Right ventricle myocardium inferior (tissue), 1 donor: ENCODE measurements around the gene CD22. TPM values are rescaled to one million over a fixed set of nuclear protein-coding genes. Genes with fewer than 3 reads are reported as not detected.
"Not testable (repeated sequence)": the region's sequence is repeated elsewhere in the genome, so short reads cannot be mapped to it uniquely, and the experiment has no call there.

Experiments
- ATAC-seq: fragments of 200-7000 bp; cut with Tn5 transposase; one replicate; pipeline ENCODE4 v1.9.1; 2020; ENCODE audit warnings: mild to moderate bottlenecking, moderate library complexity
- DNase-seq: peaks from one replicate; pipeline ENCODE4 v3.0.0; 2021; ENCODE audit errors: missing footprints
- intact Hi-C: fragments of 100-400 bp; cut with DNase I; formaldehyde crosslinking; loops from one replicate; pipeline ENCODE4 v1.11.0; 2022
- total RNA-seq: library from RNA; stranded (reverse); fragmentation: NEBNext Ultra II Directional; extraction: Animal tissue kit (Norgen Biotek cat#: 25700); gene quantifications from one replicate; pipeline ENCODE4 v1.2.1, GENCODE V29; 2021
- donor health status: DM: no; HTN: yes; CAD: no; lungs with severe emphysema.

CD22 gene
- total RNA-seq, 1 donor from 2014 or later = 0.19 TPM

GRCh38 chr19:35369522-35369921 is 40.5 kb downstream of the CD22 start:
- no peak for DNase-seq
- no peak for ATAC-seq

DNA sequence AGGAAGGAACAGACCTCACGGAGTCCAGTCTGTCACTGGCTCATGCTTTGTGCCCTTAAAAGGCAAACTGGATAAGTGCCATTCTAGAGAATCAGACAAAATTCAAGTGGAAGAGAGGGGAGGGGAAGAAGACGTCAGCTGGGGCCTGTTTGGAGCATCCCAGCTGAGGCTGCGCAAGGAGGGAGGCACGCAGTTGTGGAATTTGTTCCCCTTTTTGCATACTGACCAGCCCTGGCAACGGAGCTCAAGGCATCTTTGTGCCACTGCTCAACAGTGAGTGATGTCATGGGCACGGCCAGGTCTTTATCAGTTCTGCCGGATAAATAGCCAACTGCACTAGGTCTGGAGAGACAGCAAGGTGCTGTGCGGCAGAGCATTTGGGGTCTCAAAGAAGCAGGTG is 41.7 kb downstream of the CD22 start, which contains the start of gene GPR42:
GPR42 (plus strand) TSS at position 347 of the 400 bp plus-strand sequence. CDS start 292 bp downstream, outside the sequence.
- DNase-seq = no peak
- intact Hi-C loops = no loop called here
- ATAC-seq = no peak

More at GRCh38 chr19:35369522-35369921, 40.5 kb downstream of the CD22 start:
- intact Hi-C loops = no loop called here

GRCh38 chr19:35373492-35373891 is 44.5 kb downstream of the CD22 start:
- intact Hi-C loops = no loop called here
- DNase-seq = no peak
- ATAC-seq = no peak

- DNase-seq, intact Hi-C loops, ATAC-seq: not testable (repeated sequence)
These were observed 45.0 kb downstream of the CD22 start for GRCh38 chr19:35374031-35374430.

- intact Hi-C loops = no loop called here
- no peak for ATAC-seq
- DNase-seq = no peak
These were observed 46.7 kb downstream of the CD22 start for GRCh38 chr19:35375505-35376307.

DNA sequence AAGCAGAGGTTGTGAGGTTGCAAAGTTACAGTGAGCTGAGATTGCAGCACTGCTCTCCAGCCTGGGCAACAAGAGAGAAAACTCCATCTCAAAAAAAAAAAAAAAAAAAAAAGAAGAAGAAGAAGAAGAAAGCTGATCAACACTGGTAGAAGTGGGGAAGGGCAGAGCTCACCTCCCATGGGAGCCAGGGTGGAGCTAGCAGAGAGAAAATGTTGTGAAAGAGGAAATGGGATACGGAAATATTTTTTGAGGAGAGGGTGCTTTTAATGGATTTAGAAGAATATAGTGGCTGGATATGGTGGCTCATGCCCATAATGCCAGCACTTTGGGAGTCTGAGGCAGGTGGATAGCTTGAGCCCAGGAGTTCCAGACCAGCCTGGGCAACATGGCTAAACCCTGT is 48.7 kb downstream of the CD22 start:
- intact Hi-C loops = no loop called here
- ATAC-seq (peak; percentile 10), DNase-seq (no peak)

GRCh38 chr19:35378356-35378755 is 49.4 kb downstream of the CD22 start:
- DNase-seq (no peak), ATAC-seq (no peak)
- intact Hi-C loops = no loop called here

GRCh38 chr19:35379545-35379944 is 50.6 kb downstream of the CD22 start:
- intact Hi-C loops, DNase-seq, ATAC-seq: not testable (repeated sequence)

GRCh38 chr19:35379992-35380391 is 51.0 kb downstream of the CD22 start:
- DNase-seq (no peak), ATAC-seq (no peak)
- intact Hi-C loops = no loop called here

- ATAC-seq = no peak
- DNase-seq = no peak
- intact Hi-C loops = no loop called here
These were observed 51.6 kb downstream of the CD22 start for GRCh38 chr19:35380450-35381124.

GRCh38 chr19:35381318-35381717 is 52.3 kb downstream of the CD22 start:
- intact Hi-C loops = no loop called here
- ATAC-seq (no peak), DNase-seq (no peak)

DNA sequence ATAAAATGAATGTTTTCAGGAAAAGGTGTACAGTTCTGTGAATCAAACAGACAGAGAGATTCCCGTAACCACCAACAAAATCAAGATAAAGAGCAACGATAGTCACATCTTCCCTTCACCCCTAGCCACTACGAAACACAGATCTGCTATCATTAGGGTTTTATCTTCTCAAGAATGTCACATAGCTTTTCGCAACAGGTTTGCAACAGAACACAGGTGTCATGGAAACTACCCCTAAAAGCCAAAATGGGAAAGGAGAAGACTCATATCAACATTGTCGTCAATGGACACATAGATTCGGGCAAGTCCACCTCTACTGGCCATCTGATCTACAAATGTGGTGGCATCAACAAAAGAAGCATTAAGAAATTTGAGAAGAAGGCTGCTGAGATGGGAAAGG is 52.9 kb downstream of the CD22 start:
- intact Hi-C loops = no loop called here
- DNase-seq = no peak
- ATAC-seq = no peak

DNA sequence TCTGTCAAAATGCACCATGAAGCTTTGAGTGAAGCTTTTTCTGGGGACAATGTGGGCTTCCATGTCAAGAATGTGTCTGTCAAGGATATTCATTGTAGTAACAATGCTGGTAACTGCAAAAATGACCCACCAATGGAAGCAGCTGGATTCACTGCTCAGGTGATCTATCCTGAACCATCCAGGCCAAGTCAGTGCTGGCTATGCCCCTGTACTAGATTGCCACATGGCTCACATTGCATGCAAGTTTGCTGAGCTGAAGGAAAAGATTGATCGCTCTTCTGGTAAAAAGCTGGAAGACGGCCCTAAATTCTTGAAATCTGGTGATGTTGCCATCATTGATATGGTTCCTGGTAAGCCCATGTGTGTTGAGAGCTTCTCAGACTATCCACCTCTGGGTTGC is 54.5 kb downstream of the CD22 start:
- ATAC-seq = no peak
- intact Hi-C loops = no loop called here
- DNase-seq = no peak

- no peak for ATAC-seq
- no peak for DNase-seq
- intact Hi-C loops = no loop called here
These were observed 59.5 kb downstream of the CD22 start for GRCh38 chr19:35388277-35389054.

- DNase-seq (no peak), ATAC-seq (no peak)
- intact Hi-C loops = no loop called here
These were observed 60.3 kb downstream of the CD22 start for GRCh38 chr19:35389192-35389861.

DNA sequence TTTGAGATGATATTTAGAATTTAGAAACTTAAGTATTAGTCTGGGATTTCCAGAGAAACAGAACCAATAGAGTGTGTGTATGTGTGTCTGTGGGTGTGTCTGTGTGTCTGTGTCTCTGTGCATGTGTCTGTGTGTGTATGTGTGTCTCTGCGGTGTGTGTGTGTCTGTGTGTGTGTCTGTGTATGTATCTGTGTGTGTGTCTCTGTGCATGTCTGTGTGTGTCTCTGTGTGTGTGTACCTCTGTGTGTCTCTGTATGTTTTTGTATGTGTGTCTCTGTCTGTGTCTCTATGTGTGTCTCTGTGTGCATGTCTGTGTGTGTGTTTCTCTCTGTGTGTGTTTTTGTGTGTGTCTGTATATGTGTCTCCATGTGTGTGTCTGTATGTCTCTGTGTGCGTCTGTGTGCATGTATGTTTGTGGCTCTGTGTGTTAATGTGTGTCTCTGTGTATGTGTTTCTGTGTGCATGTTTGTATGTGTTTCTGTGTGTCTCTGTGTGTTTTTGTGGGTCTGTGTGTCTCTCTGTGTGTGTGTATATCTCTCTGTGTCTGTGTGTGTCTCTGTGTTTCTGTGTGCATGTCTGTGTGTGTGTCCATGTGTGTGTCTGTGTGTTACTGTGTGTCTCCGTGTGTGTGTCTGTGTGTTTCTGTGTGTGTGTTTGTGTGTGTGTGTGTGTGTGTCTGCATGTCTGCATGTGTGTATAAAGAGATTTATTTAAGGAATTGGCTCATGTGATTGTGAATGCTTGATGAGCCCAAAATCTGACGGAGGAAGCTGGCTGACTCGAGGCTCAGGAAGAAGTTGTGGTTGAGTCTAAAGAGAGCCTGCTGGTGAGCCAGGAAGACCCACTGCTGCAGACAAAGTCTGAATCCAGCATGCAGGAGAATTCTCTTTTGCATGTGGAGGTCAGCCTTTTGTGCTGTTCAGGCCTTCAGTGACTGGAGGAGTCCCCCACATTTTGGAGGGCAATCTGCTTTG is 64.0 kb downstream of the CD22 start:
- ATAC-seq (no peak), DNase-seq (no peak)

DNA sequence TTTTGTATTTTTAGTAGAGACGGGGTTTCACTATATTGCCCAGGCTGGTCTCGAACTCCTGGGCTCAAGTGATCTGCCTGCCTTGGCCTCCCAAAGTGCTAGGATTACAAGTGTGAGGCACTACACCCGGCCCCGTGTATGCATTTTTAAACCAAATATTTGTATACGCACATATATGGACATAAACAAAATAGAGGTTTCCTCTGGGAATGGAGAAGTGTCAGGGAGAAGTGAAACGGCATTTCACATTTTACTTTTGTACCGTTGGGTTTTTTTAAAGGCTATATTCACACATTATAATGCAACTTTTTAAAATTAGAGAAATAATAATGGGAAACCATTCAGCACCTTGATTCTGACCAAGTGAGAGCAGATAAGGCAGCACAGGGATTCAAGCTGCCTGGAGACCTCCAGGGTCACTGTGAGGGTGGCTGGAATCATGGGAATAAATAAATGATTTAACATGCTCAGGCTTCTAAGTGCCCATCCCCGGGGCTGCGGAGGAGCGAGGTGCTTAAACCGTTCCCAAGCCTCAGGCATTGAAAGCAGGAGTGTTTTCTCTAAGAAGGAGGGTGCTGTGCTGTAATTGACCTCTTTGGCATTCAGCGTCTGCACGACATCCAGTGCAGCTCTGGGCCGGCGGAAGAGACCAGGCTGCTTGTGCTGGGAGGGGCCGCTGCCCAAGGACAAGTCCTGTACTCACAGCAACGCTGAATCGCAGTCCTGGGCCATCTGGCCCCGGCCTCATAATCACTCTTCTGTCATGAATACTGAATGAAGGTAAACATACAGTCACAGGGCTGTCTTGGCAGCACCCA is 66.6 kb downstream of the CD22 start:
- DNase-seq = no peak
- peak; percentile 50 for ATAC-seq
- intact Hi-C loops = no loop called here

More for the DNA sequence above, 64.0 kb downstream of the CD22 start:
- intact Hi-C loops = no loop called here
